Colonic mucosa (tissue), 4 donors: ENCODE data around the gene CD37. TPM values are rescaled to one million over a fixed set of nuclear protein-coding genes. Genes with fewer than 3 reads are reported as not detected.

Source experiments
- DNase-seq: peaks from one replicate; pipeline ENCODE4 v3.0.0-alpha.2; 2020
- H3K27ac ChIP-seq: fragments of 200-600 bp; one replicate; pipeline ENCODE4 v1.8.0; 2021
- H3K27me3 ChIP-seq: fragments of 200-600 bp; one replicate; pipeline ENCODE4 v1.8.0; 2021
- H3K36me3 ChIP-seq: fragments of 200-600 bp; one replicate; pipeline ENCODE4 v1.8.0; 2021
- H3K4me1 ChIP-seq: fragments of 200-600 bp; one replicate; pipeline ENCODE4 v1.8.0; 2021; ENCODE audit warnings: mild to moderate bottlenecking
- H3K4me3 ChIP-seq: fragments of 200-600 bp; one replicate; pipeline ENCODE4 v1.8.0; 2021
- H3K9ac ChIP-seq, 2 donors: one replicate each; pipeline ENCODE4 v1.7.0; 2013; ENCODE audit warnings: control low read depth in 2 of 2, low read depth in 2 of 2, low read length in 2 of 2
- H3K9me3 ChIP-seq: fragments of 200-600 bp; one replicate; pipeline ENCODE4 v1.8.0; 2021
- CTCF ChIP-seq: fragments of 200-600 bp; IDR thresholded peaks from one replicate; pipeline ENCODE4 v1.8.0; 2022; ENCODE audit warnings: antibody characterized with exemption, mild to moderate bottlenecking
- intact Hi-C: fragments of 100-400 bp; cut with DNase I; formaldehyde crosslinking; loops from one replicate; pipeline ENCODE4 v1.14.1; 2022
- total RNA-seq, 2 donors: library from RNA; stranded (reverse); fragmentation: NEBNext Ultra II Directional in 1 of 2; extraction: Animal tissue kit (Norgen Biotek cat#: 25700) in 1 of 2; gene quantifications; one replicate each; pipeline ENCODE4 v1.2.1, GENCODE V29; 2021
- donor health status: healthy.
- donor health status: DM: no; HTN: no; CAD: no.
- donor health status: DM: no; HTN: no; CAD: no.

The CD37 gene
- total RNA-seq, 2 donors from 2014 or later: 7.4 to 8.6 TPM

GRCh38 chr19:49347835-49348234 is 12.6 kb downstream of the CD37 start:
- no peak for TF ChIP-seq CTCF
- H3K27me3 ChIP-seq: no peaks in the 10 kb centered on the region
- no peak for DNase-seq
- no peak overlapping the region for H3K4me3 ChIP-seq
- H3K9ac ChIP-seq: no peak overlapping the region
- intact Hi-C loops: no loop called here
- H3K4me1 ChIP-seq: no peaks in the 10 kb centered on the region
- H3K27ac ChIP-seq: no peak overlapping the region
- no peaks in the 10 kb centered on the region for H3K9me3 ChIP-seq
- no peaks in the 10 kb centered on the region for H3K36me3 ChIP-seq

DNA sequence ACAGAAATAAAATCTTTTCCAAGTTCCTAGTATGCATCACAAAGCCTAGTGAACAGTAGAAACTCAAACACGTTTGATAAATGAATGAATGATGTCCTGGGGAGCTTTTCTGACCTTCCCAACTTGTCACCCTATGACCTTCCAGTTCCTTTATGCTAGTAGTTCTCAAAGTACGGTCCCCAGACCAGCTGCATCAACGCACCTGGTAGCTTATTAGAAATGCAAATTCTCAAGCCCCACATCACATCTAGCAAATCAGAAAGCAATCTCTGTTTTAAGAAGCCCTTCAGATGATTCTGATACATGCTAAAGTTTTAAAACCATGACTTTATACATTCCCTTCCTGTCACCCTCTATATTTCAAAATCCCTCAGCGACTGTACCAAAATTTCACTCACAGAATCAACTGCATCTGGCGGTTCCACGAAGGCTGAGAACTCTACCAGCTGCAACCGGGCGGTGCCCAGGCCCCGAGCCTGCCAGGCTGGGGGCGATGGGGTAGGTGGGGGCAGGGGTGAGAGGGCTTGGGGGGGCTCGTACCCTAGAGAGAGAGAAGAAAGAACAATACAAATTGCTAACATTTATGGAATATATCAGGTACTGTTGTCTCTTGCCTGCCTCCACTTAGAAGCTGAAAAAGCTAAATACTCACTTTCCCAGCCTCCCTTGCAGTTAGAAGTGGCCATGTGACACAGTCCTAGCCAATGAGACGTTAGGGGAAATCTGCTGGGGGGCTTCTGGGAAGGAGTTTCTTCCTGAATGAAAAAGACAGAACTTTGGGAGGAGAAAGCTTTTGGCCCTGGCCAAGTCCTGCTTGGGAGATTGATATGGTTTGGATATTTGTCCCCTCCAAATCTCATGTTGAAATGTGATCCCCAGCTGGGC is 13.3 kb downstream of the CD37 start:
- no peak overlapping the region for H3K27ac ChIP-seq
- no peak for TF ChIP-seq CTCF
- no peak overlapping the region for H3K9ac ChIP-seq
- intact Hi-C loops: no loop called here
- H3K4me1 ChIP-seq: no peaks in the 10 kb centered on the region
- H3K36me3 ChIP-seq: no peaks in the 10 kb centered on the region
- DNase-seq: no peak
- no peak overlapping the region for H3K4me3 ChIP-seq
- H3K27me3 ChIP-seq: no peaks in the 10 kb centered on the region
- H3K9me3 ChIP-seq: no peaks in the 10 kb centered on the region

DNA sequence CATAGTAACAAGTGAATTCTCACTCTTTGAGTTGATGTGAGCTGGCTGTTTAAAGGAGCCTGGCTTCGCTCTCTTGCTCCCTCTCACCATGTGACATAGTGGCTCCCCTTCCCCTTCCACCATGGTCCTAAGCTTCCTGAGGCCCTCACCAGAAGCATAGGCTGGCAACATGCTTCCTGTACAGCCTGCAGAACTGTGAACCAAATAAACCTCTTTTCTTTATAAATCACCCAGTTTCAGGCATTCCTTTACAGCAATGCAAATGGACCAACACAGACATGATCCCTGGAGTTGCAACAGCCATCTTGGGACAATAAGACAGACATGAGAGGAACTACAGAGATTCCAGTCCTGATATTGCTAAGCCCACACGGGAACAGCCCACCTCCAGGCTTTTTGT is 14.4 kb downstream of the CD37 start:
- Histone ChIP-seq H3K9ac (no peak overlapping the region), H3K4me1 (no peaks in the 10 kb centered on the region), H3K4me3 (no peak overlapping the region), H3K27ac (no peak overlapping the region), H3K9me3 (no peaks in the 10 kb centered on the region), H3K27me3 (no peaks in the 10 kb centered on the region), H3K36me3 (no peaks in the 10 kb centered on the region)
- DNase-seq: no peak
- intact Hi-C loops: no loop called here
- no peak for TF ChIP-seq CTCF

DNA sequence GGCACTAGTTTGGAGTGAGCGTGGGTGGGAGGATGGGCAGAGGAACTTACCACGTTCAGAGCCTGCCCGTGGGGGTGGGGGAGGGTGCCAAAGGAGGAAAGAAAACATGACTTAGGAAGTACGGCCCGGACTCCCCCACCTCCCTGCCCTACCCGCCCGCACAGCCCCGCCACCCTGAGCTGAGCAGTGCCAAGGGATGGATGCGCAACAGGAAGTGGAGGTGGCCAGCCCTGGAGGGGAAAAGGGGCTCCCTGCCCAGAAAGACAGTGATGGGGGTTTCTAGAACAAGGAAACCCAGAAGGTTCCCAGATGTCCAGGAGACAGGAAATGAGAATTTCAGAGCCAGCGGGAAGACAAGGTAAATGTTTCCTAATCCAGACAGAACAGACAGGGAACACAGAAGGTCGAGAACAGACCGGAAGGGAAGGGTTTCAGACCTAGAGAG is 20.7 kb downstream of the CD37 start:
- Histone ChIP-seq H3K4me3 (no peak overlapping the region), H3K9me3 (no peaks in the 10 kb centered on the region), H3K36me3 (no peaks in the 10 kb centered on the region), H3K27ac (no peak overlapping the region), H3K9ac (no peak overlapping the region), H3K4me1 (no peaks in the 10 kb centered on the region), H3K27me3 (no peaks in the 10 kb centered on the region)
- intact Hi-C loops: no loop called here
- TF ChIP-seq CTCF: no peak
- no peak for DNase-seq

DNA sequence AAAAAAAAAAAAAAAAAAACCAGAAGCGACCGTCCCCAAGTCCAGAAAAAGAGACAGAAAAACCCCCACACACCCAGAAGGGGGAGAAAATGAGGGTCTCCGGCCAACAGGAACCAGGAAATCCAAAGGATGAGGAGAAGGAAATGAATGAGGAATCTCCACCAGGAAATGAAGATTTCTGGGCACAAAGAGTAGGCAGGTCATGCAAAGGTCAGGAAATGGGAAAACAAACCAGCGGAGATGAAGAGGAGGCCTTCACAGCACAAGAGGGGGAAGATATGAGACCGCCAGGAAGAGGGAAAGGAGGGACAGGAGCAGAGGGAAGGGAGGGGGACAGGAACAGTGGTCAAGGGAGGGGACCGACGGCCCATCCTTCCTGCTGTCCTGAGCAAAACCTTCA is 21.2 kb downstream of the CD37 start:
- Histone ChIP-seq H3K9ac (no peak overlapping the region), H3K27ac (no peak overlapping the region), H3K27me3 (no peaks in the 10 kb centered on the region), H3K4me1 (no peaks in the 10 kb centered on the region), H3K4me3 (no peak overlapping the region), H3K36me3 (no peaks in the 10 kb centered on the region), H3K9me3 (no peaks in the 10 kb centered on the region)
- DNase-seq: no peak
- intact Hi-C loops: no loop called here
- no peak for TF ChIP-seq CTCF
